Gastroesophageal sphincter (tissue), 3 donors: ENCODE results near the gene KIF26B.

Source experiments
- CTCF ChIP-seq, 4 experiments: fragments of 200-600 bp in 2 of 4; fragments of 450-650 bp in 2 of 4; sonication (generic) in 1 of 4; IDR thresholded peaks; one replicate each; pipeline ENCODE4 v1.5.1; 2017 to 2019; ENCODE audit warnings: antibody characterized with exemption in 4 of 4, mild to moderate bottlenecking in 2 of 4, moderate library complexity in 2 of 4
- EP300 ChIP-seq: sonication (generic); formaldehyde crosslinking; IDR thresholded peaks from one replicate; pipeline ENCODE4 v1.6.1; 2017; ENCODE audit warnings: antibody characterized with exemption, mild to moderate bottlenecking
- POLR2A ChIP-seq, 2 donors: fragments of 450-650 bp; IDR thresholded peaks; one replicate each; pipeline ENCODE4 v1.6.1; 2017; ENCODE audit warnings: antibody characterized with exemption in 2 of 2, mild to moderate bottlenecking in 2 of 2, moderate library complexity in 1 of 2
- POLR2AphosphoS5 ChIP-seq: sonication (generic); formaldehyde crosslinking; IDR thresholded peaks from one replicate; pipeline ENCODE4 v1.6.1; 2017; ENCODE audit warnings: antibody characterized with exemption

GRCh38 chr1:245588116-245588639 lies 433.4 kb downstream of the KIF26B start:
- no peak for TF ChIP-seq CTCF (IDR thresholded peaks at IDR 0.05)
- TF ChIP-seq POLR2A (IDR thresholded peaks at IDR 0.05): no peak
- no peak for TF ChIP-seq POLR2AphosphoS5
- no peak for TF ChIP-seq EP300
